ENCODE data around the gene EEPD1.

The EEPD1 gene

DNA sequence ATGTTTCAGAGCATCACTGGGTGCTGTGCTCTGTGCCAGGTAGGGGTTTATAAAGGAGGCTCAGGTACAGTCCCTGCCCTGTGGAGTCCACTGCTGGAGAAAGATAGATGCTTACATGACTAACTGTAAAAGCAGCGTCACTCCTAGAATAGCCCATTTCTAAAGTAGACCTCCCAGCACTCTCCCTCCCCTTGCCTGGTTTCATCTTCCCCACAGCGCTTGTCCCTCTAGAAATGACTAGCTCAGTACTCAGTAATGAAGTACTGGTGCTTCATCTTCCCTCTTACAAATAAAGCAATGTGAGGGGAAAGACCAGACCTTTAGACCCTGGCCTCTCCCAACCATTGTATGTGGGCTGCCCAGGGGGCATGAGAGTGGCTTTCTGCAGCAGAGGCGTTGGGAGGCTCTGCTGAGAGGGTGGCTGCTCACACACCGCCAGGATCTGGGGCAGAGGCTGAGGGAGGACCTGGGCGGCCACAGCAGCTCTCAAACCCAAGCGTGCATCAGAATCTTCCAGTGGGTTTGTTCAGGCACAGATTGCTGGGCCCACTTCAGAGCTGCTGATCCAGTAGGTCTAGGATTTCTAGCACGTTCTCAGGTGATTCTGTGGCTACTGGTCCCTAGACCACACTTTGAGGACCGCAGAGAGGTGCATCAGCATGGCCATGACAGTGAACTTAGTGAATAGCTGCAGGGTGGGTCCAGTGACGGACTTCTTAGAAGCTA is 126.3 kb downstream of the EEPD1 start:
- DNase-seq (ENCODE audit: low read depth in 1 of 2, low spot score in 1 of 2) = no peak

DNA sequence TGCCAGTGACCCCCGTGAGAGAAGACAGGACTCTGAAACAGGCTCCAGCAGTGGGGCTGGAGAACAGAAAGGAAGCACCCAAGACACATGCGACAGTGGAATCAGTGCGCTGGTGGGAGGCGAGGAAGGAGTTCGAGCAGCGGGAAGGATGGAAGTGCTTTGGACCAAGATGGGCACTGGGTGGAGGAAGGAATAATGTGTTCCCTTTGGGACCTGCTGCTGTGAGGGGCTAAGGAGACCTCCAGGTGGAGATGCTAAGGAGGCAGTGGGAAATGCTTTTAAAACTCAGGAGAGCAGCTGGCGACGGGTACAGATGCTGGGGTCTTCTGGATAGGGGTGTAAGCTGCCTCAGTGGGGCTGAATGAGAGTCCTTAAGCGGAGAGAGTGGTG is 126.9 kb downstream of the EEPD1 start:
- DNase-seq (ENCODE audit: low read depth in 1 of 2, low spot score in 1 of 2) = no peak

DNA sequence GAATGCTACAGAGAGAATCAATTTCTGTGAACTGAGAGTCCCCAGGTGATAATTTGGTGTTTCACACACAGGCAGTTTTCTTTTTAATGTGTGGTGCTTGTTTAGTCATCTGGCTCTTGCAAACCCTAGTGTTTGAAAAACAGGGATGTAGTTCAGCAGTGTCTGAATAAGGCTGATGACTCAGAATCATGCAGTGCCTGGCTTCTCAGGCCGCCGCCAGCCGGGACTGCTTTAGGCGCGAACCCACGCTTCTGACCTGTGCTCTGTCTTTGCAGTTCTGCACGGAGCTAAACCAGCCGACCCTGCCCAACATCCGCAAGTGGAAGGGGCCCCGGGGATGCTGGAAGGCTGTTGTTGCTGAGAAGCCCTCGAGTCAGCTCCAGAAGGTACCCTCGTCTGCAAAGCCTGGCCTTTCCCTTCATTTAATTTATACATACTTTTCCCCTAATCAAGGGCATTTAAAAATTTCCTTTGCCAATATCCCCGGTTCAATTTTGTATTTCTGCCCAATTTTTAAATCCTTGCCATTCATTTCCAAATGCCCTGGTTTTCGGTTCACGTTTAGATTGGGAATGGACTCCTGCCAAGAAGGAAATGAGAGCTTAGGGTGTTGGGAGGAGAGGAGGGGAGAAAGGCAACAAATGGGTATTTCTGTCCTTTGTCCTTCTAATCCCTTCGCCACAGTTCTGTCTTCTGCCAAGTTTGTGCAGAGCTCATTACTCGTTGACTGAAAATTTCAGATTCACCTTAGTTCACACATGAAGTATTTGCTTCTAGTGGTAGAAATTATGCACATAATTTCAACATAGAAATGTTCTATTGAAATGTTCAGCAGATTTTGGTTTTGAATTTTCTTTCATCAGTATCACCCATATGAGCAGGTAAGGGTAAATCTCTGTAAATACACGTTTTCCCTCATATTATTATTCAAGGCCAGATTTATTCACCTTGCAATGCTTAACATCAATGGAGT is 128.1 kb downstream of the EEPD1 start:
- no peak for DNase-seq (ENCODE audit: low read depth in 1 of 2, low spot score in 1 of 2)

DNA sequence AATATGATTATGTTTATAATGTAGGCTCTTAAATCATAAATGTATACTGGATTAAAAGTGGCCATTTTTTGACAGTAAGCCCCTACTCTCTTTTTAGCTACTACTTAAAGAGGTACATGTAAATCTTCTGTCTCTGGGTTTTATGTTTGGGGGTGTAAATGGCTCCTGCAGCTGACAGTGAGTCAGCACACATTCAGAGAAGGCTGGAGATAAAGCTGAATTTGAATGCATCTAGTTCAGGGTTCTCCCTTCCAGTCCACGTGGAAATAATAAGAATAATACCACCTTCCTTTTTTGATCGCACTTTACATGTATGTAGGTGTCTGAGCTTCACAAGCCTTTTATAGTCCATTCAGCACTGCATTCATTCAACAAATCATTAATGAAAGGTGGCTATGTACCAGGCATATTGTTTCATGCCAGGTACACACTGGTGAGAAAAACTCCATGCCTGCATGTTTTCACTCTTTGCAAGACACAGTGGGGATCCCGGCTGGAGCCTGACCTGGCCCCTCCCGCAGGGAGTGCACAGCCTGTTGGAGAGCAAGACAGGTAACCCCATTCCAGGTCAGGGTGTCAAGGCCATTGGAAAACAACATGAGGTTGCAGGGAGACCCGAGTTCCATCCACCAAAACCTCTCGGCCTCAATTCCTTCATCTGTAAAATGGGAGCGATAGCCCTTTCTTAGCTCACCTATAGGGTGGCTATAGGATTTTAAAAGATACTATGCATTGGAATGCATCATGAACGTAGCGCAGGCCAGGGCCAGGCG is 129.1 kb downstream of the EEPD1 start:
- no peak for DNase-seq (ENCODE audit: low read depth in 1 of 2, low spot score in 1 of 2)

DNA sequence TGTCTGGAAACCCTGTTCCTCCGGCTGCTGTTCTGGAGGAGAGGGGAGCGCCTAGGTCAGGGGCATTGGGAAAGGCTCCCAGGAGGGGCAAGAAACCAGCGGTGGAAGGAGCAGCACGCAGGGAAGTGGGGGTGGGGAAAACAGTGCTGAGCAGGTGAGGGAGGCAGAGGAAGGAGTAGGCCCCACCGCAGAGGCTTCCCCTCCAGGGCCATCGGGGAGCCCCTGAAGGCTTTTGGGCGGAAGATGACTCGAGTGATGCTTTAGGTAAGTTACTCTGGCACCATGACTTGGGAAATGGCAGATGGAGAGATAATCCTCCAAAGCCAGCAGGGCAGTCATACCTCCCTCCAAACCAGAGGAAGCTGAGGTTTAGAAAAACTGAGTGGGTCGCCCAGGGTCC is 130.1 kb downstream of the EEPD1 start:
- DNase-seq (ENCODE audit: low read depth in 1 of 2, low spot score in 1 of 2) = no peak

DNA sequence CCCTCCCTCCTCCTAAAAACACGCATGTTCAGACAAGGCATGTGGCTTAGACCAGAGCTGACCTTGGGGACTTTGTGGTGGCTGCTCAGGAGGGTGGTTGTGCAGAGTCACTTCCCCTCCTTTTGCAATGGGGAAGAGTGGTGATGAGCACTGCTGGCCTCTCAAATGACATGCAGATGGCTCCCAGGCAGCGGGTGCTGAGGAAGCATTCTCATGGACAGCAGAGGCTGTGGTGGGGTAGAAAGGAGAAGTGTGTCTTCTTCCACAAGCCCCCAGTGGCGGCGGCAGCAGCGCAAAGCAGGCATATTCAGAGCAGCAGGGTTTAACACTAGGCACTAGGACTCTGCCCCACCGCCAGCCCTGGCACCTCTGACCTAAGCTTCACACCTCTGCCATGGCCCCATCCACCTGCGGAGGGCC is 130.7 kb downstream of the EEPD1 start:
- no peak for DNase-seq (ENCODE audit: low read depth in 1 of 2, low spot score in 1 of 2)

DNA sequence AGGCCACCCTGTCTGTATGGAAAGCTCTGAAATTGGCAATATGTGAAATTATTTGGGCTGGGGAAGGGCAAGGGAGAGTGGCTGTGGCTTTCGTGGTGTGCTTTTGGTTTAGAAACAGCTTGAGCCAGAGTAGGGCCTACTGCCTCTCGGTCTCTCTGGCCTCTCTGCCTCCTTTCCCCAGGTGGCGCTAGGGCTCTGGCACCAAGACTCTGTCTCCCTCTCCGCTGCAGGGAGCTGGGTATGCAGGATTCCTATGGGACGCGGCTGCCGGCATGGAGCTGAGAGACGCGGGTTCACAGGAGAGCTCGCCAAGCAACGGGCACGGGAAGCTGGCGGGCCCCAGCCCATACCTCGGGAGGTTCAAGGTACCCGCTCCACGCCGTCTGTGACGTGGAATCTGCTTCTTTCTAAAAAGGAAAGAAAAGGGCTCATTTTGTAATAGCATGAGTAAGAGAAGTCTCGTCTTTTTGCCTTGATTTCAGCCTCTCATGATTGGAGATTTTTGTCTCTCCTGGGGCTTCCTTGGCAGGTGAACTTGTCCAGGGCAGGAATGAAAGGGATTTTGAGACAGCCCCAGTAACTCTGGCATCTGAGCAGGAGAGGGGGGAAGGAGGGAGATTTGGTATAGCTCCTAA is 131.5 kb downstream of the EEPD1 start:
- no peak for DNase-seq (ENCODE audit: low read depth in 1 of 2, low spot score in 1 of 2)

DNA sequence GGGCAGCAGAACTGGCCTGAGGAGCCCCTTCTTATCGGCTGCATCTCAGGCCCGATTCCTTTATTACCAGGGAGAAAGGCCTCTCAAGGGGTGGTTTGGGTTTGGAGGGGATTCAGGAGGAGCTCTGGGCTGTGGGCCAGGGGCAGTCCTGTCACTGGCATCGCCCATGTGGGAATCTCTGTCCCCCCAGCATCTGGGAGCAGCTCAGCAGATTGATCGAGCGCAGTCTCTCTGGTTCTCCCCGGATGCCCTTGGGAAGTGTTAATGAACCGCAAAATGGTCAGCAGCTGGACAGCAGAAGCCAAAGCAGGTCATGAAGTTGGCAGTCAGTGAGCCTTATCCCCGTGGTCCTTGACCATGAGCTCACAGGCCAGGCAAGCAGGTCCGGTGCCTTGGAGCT is 132.2 kb downstream of the EEPD1 start:
- no peak for DNase-seq (ENCODE audit: low read depth in 1 of 2, low spot score in 1 of 2)

DNA sequence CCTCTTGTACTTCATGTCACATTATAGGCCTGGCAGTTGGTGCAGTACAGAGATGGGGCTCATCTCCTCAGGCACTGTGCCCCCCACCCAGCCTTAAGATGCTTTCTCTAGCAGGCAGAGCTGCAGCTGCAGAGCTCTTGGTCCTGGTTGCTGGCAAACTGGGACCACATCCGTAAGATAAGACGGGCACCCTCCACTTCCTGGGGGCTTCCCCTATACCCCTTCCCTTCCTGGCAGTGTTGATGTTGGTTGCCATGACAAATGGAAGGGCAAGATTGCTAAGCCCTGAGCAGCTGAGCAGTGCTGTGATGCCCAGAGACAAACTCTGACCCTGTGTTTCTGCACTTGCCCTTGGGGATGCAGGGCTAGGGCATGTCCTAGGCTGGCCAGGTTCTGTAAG is 133.2 kb downstream of the EEPD1 start:
- DNase-seq (ENCODE audit: low read depth in 1 of 2, low spot score in 1 of 2) = peak in 1 of 2 donors; percentile 11

DNA sequence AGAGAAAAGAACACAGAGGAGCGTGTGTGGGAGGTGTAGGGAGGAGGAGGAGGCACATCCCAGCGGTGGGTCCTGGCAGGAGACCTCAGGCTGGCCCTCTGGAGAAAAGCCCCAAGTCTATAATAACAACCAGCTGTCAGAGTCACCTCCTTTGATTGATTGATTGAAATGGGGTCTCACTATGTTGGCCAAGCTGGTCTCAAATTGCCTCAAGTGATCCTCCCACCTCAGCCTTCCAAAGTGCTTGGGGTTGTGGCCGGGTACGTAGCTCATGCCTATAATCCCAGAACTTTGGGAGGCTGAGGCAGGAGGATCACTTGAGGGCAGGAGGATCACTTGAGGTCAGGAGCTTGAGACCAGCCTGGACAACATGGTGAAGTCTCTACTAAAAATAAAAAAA is 133.6 kb downstream of the EEPD1 start:
- DNase-seq (ENCODE audit: low read depth in 1 of 2, low spot score in 1 of 2) = no peak

DNA sequence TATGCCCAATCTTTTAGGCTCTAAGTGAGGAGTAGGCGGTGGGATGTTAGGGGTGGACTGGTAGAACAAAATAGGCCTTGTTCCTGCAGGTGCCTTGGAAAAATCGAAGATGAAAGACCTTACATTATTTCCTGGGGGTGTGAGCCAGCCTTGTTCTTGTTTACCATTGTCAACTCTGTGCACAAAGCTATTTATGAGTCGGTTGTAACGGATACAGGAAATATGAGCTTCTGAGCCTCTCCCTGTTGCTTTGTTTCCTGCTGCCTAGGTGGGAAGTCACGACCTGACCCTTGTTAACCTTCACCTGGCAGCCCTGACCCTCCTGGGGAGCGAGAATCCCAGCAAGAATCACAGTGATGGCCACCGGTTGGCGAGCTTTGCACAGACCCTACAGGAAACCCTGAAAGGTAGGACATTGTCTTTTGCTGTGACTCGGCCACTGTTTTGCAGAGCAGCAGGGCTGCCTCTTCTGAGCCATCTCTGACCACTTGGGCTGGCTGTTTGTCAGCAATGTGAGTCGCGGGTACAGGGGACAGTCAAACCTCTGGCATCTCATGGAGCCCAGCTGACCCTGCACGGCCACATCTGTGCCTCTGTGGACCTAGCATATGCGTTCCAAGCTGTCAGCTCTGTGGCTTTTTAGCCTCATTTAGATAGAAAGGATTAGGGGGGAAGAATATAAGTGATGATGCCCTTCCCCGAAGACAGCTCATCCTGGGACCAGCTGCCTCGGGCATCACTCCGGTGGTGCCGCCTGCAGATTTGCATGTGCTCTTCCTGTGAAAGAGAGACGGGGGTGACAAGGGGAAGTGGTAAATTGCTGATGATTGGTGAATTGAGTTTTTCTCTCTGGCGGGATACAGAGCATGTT is 134.6 kb downstream of the EEPD1 start:
- DNase-seq (ENCODE audit: low read depth in 1 of 2, low spot score in 1 of 2) = peak in 1 of 2 donors; percentile 25

DNA sequence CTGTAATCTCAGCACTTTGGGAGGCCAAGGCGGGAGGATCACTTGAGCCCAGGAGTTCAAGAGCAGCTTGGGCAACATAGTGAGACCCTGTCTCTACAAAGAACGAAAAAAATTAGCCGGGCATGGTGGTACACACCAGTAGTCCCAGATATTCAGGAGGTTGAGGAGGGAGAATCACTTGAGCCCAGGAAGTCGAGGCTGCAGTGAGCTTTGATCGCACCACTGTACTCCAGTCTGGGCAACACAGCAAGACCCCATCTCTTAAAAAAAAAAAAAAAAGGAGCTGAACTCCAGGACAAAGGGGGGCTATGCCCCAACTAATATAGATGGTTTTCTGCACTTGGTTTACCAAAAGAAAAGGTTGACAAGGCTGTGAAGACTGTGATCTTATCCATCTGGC is 135.4 kb downstream of the EEPD1 start:
- no peak for DNase-seq (ENCODE audit: low read depth in 1 of 2, low spot score in 1 of 2)

DNA sequence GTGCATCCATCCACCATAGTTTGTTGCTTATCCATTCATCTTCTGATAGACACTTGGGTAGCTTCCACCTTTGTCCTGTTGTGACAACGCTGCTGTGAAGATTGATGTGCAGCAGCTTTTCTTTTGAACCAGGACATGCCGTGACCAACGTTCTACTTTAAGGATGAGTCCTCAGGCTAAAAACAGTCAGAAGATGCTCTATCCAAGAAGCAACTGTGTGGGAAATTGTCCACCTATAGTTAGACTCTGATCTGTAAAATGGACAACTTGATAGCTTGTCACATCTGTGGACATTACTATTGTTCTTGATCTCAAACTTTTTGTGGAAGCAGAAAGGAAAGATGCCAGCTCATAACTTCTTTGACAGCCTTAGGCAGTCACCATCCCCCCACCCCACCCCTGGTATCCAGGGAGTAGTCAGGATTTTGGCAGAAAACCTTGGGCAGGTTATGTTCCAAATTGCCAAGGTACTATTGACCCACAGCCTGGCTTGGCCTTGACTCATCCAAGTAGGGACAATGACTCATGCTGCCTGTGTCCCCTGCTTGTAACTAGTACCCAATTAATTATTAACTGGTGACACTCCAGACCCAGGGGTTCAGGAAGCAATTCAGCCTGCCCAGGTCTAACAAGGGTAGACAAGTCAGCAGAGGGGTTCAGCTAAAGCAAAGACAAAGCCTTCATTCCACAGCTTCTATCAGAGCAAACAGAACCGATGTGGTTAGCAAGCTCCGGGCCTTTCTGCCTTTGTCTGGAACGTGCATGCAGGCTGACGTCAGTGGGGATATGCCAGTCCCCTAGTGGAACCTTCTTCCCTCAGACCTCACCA is 137.0 kb downstream of the EEPD1 start:
- DNase-seq (ENCODE audit: low read depth in 1 of 2, low spot score in 1 of 2) = no peak

DNA sequence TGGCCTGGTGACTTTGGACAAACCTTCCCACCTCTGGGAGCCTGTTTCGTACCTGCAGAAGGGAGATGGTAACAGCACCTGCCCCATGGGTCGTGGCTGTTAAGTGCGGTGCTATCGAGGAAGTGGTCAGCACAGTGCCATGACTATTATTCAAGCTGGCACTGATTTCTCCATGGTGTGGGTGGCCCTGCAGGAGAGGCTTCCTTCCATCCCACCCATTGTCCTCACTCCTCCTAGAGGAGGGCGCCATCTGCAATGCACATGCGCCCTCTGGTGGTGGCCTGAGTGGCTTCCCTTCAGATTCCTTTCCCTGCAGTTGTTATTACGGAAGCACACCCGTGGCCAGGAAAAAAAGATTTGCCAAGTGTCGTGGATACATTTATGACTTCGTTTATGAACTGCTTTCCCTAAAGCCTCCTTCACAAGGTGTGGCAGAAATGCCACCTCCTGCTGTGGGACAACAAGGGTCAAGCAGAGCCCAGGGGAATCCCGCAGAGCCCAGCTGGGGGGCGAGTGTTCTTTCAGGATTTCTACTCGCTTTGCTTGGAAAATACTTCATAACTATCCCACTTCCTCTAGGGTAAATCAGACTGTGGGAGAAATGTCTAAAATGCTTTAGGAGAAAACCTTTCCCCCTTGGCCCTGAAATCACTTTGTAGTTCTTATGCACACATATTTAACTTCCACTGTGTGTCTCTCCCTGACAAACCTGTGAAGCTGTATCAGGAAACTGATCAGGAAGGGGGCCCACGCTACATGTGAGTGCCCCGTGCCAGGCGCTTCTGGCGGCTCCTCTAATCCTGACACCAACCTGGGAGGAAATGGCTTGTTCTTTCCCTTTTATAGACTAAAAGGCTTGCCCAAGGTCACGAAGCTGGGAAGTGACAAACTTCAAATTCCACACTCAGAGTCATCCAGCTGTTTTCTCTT is 138.6 kb downstream of the EEPD1 start:
- peak; percentile 59 to 62 for DNase-seq (ENCODE audit: low read depth in 1 of 2, low spot score in 1 of 2)

DNA sequence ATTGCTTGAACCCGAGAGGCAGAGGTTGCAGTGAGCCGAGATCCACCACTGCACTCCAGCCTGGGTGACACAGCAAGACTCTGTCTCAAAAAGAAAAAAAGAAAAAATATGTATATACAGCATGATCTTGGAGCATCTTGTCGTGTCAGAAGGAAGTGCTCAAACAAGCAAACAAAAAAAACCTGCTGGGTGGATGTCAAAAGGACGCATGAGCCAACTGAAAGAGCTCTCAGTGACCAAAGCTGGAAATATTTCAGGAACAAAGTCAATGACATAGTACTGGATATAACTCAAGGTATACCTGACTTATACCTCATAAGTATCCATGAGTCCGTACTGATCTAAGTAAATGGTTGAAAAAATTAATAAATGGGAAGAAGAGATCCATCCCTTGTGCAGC is 142.0 kb downstream of the EEPD1 start:
- DNase-seq (ENCODE audit: low read depth in 1 of 2, low spot score in 1 of 2) = no peak

DNA sequence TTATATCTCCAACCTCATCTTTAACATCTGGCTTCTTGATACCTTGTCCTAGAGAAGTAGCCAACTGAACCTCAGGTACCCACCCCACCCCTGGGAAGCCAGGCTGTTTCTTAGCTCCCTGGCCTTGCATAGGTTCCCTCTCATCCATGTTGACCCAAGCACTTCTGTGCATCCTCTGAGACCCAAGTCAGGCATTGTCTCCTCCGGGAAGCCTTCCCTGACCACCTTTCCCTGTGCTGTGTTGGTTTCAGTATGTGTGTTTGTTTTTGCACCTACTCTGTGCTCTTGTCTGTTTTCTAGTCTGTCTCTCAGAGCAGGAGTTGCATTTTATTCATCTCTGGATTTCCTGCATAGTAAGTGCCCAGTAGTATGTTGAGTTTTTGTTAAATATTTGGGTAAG is 143.2 kb downstream of the EEPD1 start:
- DNase-seq (ENCODE audit: low read depth in 1 of 2, low spot score in 1 of 2) = no peak

DNA sequence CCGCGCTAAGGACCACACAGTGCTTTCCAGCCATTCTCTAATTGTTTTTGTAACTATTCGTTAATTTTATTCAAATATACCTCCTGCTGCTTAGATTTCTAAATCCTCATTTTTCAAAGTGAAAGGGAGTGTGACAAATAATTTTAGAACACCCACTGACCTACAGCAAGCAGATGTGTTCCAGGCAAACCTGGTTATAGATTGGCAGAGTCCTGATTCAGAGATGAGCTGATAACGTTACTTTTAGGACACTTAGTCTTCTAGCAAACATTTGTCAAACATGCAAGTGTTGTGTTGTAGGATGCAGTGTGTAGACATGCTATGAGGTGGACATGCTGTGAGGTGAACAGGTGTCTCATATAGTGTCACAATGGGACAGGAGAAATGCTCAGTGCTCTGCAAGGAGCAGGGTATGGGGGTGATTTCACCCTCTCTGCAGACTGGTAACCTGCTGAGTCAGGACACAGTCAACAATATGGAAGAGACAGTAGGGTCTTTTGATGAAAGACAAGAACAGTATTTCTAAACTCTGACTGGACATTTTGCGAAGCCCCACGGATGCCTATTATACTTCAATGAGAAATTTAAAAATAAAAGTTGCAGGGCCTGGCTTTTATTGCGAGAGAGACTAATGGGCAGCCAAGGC is 144.4 kb downstream of the EEPD1 start:
- DNase-seq (ENCODE audit: low read depth in 1 of 2, low spot score in 1 of 2) = no peak

DNA sequence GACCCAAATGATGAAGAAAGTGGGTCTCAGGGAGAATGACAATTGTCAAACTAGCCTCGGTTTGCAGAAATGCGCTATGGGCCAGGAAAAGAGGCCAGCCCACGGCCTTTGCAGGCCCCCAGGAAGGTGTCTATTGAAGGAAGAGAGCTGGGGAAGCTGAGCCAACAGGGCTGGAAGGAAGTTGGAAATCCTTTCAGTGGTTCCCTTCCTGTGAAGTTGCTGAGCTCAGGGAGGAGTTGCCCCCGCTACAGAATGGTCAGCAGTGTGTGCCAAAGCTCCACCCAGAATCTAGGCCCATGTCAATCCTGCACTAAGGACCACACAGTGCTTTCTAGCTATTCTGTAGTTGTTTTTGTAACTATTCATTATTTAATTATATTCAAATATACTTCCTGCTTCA is 145.1 kb downstream of the EEPD1 start:
- DNase-seq (ENCODE audit: low read depth in 1 of 2, low spot score in 1 of 2) = no peak

Data from activated CD4-positive, alpha-beta T cell treated with anti-CD3 and anti-CD28 coated beads, Interleukin-2, amount 50 U/mL, for 24 hours (primary cell).